Hematopoietic multipotent progenitor cell treated with erythropoietin and hydrocortisone succinate and interleukin-3 and kit ligand, for 4 days (in vitro differentiated cells): ENCODE data around the gene MYO15A.

Experiments
- DNase-seq: peaks from one replicate; pipeline ENCODE4 v3.0.0-alpha.2; 2015

The MYO15A gene

DNA sequence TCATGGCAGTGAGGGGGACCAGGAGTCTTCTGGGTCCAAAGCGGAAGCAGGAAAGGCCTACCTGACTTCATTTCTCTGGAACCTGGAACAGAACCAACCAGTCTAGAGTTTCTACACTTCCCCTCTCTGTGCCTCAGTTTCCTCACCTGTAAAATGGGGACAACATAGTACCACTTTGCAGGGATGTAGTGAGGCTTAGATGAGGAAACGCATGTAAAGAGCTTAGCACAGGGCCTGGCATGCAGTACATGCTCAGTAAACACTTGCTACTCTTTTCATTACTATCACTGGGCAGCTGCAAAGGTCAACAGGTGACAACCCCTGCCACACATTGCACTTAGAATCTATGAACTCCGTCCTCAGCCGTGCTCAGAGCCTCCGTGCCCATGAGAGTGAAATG, 24.2 kb downstream of the MYO15A start:
- DNase-seq: no peak

DNA sequence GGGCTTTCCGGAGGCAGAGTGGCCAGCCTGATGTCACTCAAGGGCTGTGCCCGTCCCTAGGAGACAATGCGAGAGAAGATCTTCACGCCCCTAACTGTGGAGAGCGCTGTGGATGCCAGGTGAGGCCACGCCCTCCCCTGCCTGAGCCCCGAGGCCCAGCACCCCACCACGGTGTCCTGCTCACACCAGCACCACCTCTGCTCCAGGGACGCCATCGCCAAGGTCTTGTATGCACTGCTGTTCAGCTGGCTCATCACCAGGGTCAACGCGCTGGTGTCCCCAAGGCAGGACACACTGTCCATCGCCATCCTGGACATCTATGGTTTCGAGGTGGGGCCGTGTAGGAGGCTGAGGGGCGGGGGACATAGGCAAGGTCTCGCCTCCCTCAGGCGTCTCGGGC, 27.8 kb downstream of the MYO15A start:
- DNase-seq: no peak

DNA sequence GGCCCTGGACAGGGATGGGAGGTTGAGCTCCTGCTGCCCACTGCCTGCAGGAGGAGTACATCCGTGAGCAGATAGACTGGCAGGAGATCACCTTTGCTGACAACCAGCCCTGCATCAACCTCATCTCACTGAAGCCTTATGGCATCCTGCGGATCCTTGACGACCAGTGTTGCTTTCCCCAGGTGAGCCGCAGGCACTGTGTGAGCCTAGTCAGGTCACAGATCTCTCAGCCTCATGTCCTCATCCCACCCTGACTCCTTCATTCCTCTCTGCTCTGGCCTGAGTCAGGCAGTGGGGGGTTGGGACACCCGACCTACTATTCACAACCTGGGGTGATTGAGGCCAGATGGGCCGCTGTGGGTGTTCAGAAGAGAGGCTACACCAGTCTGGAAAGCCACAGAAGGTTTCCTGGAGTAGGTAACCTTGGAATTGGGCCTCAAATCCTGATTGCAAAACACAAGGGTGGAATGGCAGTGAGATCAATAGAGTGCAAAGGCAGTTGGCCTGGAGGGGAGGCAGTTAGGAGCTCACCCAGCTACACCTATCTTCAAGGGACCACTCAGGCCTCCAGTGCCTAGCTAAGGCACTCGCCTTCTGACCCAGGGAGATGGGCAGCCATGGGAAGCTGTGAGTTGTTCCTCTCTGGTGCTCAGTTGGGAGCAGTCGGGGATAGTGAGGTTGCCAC, 29.7 kb downstream of the MYO15A start:
- DNase-seq: no peak

GRCh38 chr17:18139092-18139491, 30.5 kb downstream of the MYO15A start:
- DNase-seq: no peak

GRCh38 chr17:18139498-18139897, 30.9 kb downstream of the MYO15A start:
- no peak for DNase-seq

DNA sequence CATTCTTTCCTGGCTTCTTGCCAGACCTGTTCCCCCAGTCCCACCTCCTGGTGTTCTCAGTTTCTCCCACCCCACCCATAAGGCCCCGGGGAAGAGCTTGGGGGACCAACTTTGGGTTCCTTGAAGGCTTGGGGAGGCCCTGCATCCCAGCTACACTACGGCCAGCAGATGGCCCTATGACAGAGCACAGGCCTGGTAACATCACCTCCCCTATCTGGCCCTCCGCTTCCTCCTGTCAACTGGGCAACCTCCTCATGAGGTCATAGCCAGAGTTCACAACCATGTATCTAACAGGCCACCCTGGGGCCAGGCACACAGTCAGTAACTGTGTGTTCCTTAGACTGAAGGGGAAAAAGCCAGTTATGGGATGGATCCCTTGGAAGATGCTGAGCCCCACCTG, 31.4 kb downstream of the MYO15A start:
- peak; percentile 41 for DNase-seq

- no peak for DNase-seq
Measured at GRCh38 chr17:18140648-18141047, 32.1 kb downstream of the MYO15A start.

- peak; percentile 85 for DNase-seq
Measured at GRCh38 chr17:18141210-18141803, 32.8 kb downstream of the MYO15A start.

- no peak for DNase-seq
Measured at GRCh38 chr17:18142417-18142816, 33.9 kb downstream of the MYO15A start.

GRCh38 chr17:18143044-18143936, 34.7 kb downstream of the MYO15A start:
- peak; percentile 58 for DNase-seq

GRCh38 chr17:18144261-18144660, 35.7 kb downstream of the MYO15A start:
- DNase-seq: no peak

- DNase-seq: no peak
Measured at GRCh38 chr17:18144855-18145254, 36.3 kb downstream of the MYO15A start.

GRCh38 chr17:18145811-18146210, 37.3 kb downstream of the MYO15A start:
- DNase-seq: no peak

DNA sequence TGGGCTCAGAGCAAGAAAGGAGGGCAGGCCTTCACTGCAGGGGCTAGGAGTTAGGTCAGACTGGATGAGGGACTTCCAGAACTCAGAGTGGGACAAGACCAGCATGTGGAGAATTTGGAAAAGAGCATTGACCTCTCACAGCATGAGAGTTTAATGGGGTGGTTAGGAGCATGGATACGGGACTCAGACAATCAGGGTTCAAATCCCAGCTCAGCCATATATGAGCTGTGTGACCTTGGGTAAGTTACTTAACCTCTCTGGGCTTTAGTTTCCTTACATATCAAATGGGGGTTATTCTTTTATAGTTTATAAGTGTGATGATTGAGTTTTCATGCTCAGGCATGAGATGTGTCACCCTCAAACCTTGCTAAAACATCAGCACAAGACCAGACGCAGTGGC, 37.7 kb downstream of the MYO15A start:
- DNase-seq: no peak

GRCh38 chr17:18146980-18147379, 38.4 kb downstream of the MYO15A start:
- DNase-seq: no peak

- no peak for DNase-seq
Measured at GRCh38 chr17:18148586-18148985, 40.0 kb downstream of the MYO15A start.

- DNase-seq: no peak
Measured at GRCh38 chr17:18151290-18151689, 42.7 kb downstream of the MYO15A start.

GRCh38 chr17:18155179-18155578, 46.6 kb downstream of the MYO15A start:
- no peak for DNase-seq

GRCh38 chr17:18156171-18156975, 47.8 kb downstream of the MYO15A start:
- DNase-seq: peak; percentile 27

DNA sequence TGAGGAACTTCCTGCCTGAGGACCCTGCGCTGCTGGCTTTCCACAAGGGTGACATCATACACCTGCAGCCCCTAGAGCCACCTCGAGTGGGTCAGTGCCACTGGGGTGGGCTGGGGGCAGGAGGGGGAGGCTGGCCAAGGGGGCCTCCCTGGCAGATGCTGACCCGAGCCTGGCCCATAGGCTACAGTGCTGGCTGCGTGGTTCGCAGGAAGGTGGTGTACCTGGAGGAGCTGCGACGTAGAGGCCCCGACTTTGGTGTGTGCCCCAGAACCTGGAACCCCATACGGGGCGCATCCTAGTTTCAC, 48.4 kb downstream of the MYO15A start:
- DNase-seq: no peak

DNA sequence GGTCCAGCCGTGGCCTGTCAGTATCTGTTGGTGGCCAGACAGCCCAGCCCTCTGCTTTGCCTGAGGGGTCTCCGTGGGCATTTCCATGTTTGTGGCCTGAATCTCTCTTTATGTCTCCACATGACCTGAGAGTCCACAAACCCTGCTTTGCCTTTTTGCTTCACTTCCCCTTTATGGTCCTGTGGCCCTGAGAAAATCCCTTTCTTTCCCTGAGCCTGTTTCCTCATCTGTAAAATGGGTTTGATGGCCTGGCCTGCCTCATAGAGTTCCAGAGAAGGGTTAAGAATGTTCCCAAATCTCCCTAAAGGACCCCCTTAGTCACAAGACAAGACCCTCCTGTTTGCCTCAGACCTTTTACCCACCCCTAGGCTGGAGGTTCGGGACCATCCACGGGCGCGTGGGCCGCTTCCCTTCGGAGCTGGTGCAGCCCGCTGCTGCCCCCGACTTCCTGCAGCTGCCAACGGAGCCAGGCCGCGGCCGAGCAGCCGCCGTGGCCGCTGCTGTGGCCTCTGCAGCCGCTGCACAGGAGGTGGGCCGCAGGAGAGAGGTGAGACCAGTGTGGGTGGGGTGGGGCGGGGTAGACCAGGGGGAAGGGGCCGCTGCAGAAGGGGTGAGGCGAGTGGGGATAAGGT, 48.9 kb downstream of the MYO15A start:
- peak; percentile 41 for DNase-seq

DNA sequence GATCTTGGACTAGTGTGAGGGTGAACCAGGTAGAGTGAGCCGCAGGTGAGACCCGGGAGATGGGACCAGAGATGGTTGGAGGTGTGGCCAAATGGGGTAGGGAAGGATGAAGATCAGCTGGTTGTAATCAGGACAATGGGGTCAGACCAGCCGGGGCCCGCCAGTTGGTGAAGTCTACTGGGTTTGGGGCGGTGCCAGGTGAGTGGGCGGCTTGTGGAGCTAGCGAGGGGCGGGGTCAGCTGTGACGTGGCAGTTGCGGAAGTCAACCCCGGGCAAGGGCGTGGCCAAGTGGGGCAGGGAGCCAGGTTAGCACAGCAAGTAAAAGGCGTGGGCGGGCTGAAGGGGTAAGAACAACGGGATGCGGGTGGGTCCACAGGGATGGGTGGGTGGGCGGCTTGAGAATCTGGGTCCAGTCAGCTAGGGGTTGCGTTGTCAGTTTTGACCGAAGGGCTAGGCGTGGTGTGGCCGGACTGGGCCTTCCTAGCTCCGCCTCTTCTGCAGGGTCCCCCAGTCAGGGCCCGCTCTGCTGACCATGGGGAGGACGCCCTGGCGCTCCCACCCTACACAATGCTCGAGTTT, 49.6 kb downstream of the MYO15A start:
- peak; percentile 96 for DNase-seq
